GM19468 (cell line): ENCODE results near the gene RNF208.

ENCODE experiments used
- ATAC-seq: cut with Tn5 transposase; IDR thresholded peaks from one replicate; pipeline ENCODE4 v1.9.1; 2021; ENCODE audit warnings: mild to moderate bottlenecking, moderate library complexity, moderate number of reproducible peaks; ENCODE audit not compliant: unreplicated experiment; ENCODE audit errors: extremely low read depth

Gene RNF208

GRCh38 chr9:137183980-137184595 lies 38.0 kb downstream of the RNF208 start:
- ATAC-seq: no peak

DNA sequence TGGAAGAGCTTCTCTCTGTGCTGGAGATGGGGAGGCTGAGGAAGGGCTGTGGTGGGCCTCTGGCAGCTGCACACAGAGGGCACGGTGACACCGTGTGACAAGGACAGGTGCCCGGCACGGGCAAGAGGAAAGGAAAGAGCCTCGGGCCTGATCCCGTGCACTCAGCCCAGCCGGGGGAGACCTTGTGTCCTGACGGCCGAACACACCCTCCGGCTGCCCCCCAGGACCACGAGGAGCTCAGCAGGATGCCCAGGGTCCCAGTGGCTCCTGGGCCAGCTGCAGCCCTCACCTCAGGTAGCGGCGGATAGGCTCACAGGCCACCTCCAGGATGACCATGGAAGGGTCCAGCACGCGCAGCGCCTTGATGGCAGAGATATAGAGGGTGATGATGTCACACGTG lies 39.2 kb downstream of the RNF208 start:
- no peak for ATAC-seq

DNA sequence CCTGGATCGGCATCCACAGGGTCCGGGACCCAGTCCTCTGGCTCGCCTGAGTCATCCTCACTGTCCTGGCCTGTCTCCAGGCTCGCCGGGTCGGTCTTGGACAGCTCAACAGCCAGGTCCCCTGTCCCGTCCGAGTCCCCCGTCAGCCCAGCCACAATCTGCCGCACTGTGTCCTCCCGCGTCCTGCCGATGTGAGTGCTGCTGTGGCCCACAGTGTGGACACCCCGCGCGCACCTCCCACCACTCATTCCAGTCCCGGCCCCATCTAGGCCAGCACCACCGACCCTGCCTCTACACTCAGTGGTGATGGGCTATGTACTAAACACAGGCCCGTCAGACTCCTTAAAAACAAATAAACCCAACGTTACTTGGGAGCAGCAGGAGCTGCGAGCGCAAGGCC lies 40.4 kb downstream of the RNF208 start:
- ATAC-seq: no peak

DNA sequence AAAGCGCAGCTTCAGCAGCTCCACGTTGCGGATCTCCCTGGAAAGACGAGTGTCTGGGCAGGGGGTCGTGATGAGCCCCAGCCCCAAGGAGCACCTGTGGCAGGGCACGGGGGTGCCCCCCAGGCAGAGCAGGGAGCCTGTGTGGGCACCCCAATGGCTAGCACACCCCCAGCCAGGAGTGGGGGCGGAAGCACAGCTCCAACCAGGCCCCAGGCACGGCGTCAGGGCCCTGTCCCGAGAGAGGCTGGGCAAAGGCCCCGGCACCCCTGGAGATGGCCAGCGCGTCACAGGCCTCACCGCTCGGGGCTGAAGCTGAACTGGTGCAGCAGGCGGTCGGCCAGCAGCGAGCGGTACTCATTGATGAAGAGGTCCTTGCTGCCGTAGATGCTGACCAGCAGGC lies 41.5 kb downstream of the RNF208 start:
- no peak for ATAC-seq

GRCh38 chr9:137179761-137180160 lies 42.3 kb downstream of the RNF208 start:
- no peak for ATAC-seq

DNA sequence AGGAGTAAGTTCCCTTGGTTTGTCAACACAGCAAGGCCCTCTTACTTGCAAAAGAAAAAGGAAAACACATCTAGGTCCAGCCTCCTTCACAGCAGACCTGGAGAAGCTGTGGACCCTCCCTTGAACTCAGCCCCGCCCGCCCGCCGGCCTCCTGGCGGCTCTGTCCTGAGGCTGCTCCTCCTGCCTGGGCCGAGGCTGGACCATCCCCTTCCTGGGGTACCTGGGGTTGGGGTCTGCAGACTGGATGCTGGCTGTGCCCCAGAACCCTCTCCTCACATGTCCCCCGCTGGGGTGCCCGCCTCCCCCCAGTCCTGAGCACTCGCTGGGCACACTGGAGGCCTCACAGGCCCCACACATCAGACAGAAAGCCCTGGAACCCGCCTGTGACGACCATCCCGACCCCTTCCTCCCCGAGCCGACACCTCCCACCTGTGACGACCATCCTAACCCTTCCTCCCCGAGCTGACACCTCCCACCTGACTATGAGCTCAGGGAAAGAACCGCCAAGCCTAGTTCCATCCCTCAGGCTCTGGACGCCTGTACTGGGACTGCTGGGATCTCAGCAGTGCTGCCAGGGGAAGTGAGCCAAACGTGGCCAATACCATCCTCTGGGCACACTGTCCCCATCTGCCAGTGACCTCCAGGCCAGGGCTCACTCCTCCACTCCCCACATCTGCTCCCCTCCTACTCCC lies 43.0 kb downstream of the RNF208 start:
- ATAC-seq: no peak

- ATAC-seq: no peak
These were observed 43.7 kb downstream of the RNF208 start for GRCh38 chr9:137178201-137178938.

DNA sequence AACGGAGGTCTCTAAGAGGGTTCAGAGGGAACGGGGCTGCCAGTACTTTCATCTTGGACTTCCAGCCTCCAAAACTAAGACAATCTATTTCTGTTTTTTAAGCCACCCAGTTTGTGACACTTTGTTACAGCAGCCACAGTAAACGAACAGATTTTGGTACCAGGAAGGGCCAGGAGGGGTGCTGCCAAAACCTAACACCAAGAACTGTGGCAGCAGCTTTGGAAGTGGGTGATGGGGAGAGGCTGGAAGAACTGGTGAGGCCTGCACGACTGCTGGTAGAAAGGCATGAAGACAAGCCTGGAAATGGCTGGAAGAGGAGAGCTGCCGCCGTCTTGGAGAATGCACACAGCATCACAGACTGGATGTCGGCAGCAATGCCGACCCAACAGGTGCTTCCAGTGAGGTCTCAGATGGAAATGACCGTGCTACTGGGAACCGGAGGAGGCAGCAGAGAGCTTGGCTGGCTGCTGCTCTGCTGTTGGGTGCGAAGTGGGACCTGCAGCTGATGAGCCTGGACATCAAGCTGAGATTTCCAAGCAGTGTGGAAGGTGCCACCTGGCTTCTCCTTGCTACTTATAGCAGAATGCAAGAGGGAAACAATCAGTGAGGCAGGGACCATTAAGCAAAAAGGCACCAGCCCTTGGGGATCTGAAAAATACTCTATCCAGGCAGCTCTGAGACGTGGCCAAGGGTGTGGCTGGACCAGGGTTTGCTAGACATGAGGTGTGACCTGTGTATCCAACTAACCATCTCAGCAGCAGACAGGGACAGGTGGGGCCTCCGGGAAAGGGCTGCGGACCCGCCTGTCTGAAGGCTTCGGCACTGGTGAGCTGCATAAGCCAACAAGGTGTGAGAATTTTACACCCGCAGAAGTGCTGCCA lies 45.5 kb downstream of the RNF208 start:
- no peak for ATAC-seq

DNA sequence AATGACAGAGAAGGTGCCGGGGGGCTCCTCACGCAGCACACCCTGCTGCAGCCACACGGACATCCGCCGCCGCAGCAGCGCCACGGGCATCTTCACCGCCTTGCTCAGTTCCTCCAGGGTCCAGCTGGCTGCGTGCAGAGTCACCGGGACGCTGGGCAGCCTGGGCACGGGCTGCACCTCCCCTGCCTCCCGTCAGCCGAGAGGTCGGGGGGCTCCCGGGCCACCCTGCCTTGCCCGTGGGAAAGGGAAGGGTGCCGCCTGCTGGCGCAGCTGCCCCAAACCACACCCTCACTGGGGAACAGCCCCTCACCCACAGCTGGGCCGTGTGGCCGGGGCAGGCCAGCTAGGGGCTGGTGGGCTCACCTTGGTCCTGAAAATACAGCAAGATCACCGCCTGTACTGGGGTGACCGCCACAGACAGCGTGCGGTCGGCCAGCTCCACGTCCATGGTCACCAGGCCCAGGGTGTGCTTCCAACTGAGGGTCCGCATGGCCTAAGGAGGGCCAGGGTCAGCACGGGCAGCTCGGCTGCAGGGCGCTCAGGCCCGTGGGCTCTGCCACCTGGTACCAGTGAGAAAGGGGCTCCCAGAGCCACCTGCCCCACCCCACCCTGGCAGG lies 46.6 kb downstream of the RNF208 start:
- no peak for ATAC-seq

DNA sequence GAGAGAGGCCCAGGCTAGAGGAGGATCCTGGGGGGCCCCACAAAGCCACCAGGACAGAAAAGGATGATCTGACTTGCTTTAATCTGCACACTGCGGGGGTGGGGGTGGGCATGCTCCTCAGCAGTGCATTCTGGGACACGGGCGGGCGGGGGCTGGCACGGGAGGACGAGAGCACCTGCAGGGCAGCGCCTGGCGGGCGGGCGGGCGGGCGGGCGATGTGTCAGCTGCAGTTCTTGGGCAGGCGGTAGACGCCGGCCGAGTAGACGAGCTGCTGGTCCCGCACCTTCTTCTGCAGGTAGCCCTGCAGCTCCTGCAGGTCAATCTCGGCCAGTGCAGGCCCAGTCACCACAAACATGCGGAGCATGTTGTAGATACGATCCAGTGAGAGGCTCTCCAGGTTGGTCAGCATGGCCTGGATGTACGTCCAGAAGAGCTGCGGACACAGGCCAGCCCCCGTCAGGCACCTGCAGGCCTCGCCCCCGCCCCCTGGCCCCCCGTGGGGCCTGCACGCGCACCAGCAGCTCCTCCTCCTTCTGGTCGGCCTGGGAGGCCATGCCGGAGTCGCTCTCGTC lies 47.2 kb downstream of the RNF208 start:
- no peak for ATAC-seq

- ATAC-seq: no peak
These were observed 48.0 kb downstream of the RNF208 start for GRCh38 chr9:137173796-137174664.

- ATAC-seq: no peak
These were observed 48.9 kb downstream of the RNF208 start for GRCh38 chr9:137172901-137173795.

DNA sequence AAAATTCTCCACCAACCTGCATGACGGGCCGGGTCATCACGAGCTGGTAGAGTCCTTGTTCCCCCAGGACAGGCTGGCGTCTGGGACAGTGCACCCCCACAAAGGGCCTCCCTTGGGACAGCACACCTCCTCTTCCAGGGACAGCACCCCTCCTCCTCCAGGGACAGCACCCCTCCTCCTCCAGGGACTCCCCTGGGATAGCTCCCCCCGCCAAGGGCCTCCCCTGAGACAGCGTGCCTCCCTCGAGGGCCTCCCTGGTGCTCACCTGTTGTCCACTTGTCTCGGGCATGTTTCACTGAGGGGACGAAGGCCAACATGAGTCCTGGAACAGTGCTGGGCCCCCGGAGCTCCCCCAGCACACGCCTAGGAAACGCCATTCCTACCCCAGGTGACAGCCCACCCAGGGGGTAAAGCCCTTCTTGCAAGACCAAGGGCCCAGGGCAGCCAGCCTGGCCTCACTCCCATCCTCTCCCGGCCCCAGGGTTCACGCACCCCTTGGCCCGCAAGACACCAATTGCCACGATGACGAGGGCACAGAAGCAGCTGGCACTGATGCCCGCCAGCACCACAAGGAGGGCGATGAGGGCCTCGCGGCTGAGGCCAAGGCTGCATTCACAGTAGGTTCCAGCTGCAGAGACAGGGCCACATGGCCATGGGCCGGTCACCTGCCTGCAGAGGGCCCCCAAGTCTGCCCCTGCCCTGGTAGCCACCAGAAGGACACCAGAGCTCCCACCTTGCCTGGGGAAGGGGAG lies 50.7 kb downstream of the RNF208 start:
- no peak for ATAC-seq

DNA sequence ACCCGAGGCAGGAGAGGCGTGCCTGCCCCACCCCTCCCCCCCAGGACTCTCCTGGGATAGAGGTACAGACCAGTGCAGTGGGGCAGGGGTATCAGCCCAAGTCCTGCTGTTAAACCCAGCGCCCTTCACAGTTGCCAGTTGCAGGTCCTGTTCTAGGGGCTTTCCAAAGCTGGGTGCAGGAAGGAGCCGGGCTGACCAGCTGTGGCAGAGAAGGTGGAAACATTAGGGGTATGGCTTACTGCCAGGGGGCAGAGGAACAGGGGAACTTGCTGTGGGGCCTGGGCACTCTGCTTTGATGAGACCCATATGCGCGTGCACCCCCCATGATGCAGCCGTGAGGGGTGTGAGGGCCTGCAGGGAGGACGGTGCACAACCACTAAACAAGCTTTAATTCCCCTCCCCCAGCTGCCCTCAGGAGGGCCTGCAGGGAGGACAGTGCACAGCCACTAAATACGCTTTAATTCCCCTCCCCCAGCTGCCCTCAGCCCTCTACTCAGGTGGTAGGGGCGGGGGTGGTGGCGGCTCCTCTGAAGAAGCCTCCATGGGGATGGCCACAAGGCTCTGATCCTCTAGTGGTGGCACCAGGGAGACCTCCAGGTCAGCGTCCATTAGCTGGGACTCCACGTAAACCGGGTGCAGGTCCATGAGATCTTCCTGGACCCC lies 51.4 kb downstream of the RNF208 start:
- ATAC-seq: no peak
